GM12878 (cell line): Measurements from ENCODE around the gene HOXC5. TPM values are rescaled to one million over a fixed set of nuclear protein-coding genes. Genes with fewer than 3 reads are reported as not detected.
A peak's percentile ranks its signal among the peaks of the same experiment; 100 is the strongest.

ENCODE experiments used
- CBX3 ChIP-seq: fragments of 200-600 bp; sonication (generic); IDR thresholded peaks from 2 replicates; pipeline ENCODE4 v1.6.1; 2016; ENCODE audit warnings: low read depth, borderline replicate concordance
- EED ChIP-seq: sonication (generic); IDR thresholded peaks from 2 replicates; pipeline ENCODE4 v1.6.1; 2016; ENCODE audit warnings: antibody characterized with exemption, low read depth
- EP300 ChIP-seq, 2 experiments: fragments of 150-350 bp in 1 of 2; IDR thresholded peaks; 2 replicates each; pipeline ENCODE4 v1.6.1; 2011 to 2012; ENCODE audit warnings: low read depth in 2 of 2, low read length in 2 of 2, borderline replicate concordance in 1 of 2, improper control_type of control experiment in 1 of 2, inconsistent platforms in 1 of 2; ENCODE audit not compliant: control insufficient read depth in 1 of 2
- ETV6 ChIP-seq, 2 experiments: fragments of 450-650 bp in 1 of 2; IDR thresholded peaks in 1 of 2; conservative IDR thresholded peaks in 1 of 2; 2 replicates each; pipeline ENCODE4 v1.6.1; 2014; ENCODE audit warnings: antibody characterized with exemption in 1 of 2, borderline replicate concordance in 1 of 2, low read depth in 1 of 2, mild to moderate bottlenecking in 1 of 2, moderate library complexity in 1 of 2
- EZH2 ChIP-seq: IDR thresholded peaks from 2 replicates; pipeline ENCODE4 v1.6.1; 2012; ENCODE audit warnings: low read depth, mild to moderate bottlenecking, control low read depth, inconsistent platforms, low read length, borderline replicate concordance; ENCODE audit not compliant: control insufficient read depth
- FOS ChIP-seq: IDR thresholded peaks from 3 replicates; pipeline ENCODE4 v1.6.1; 2011; ENCODE audit warnings: borderline replicate concordance; ENCODE audit not compliant: insufficient read length; ENCODE audit errors: extremely low read depth
- FOXM1 ChIP-seq: IDR thresholded peaks from 2 replicates; pipeline ENCODE4 v1.6.1; 2012; ENCODE audit warnings: low read depth, mild to moderate bottlenecking, inconsistent platforms, low read length, moderate library complexity
- IKZF2 ChIP-seq, 2 experiments: fragments of 450-650 bp; IDR thresholded peaks; 2 replicates each; pipeline ENCODE4 v1.6.1; 2017; ENCODE audit warnings: mild to moderate bottlenecking in 2 of 2, moderate library complexity in 2 of 2
- MTA3 ChIP-seq: IDR thresholded peaks from 2 replicates; pipeline ENCODE4 v1.6.1; 2012; ENCODE audit warnings: low read length, inconsistent platforms, borderline replicate concordance
- NBN ChIP-seq: fragments of 450-650 bp; IDR thresholded peaks from 2 replicates; pipeline ENCODE4 v1.6.1; 2016
- NR2C1 ChIP-seq: fragments of 450-650 bp; IDR thresholded peaks from 2 replicates; pipeline ENCODE4 v1.6.1; 2017; ENCODE audit warnings: antibody characterized with exemption, mild to moderate bottlenecking, moderate library complexity
- NRF1 ChIP-seq: conservative IDR thresholded peaks from 2 replicates; pipeline ENCODE4 v1.6.1; 2011; ENCODE audit warnings: mild to moderate bottlenecking, low read depth, low read length, improper control_type of control experiment
- POU2F2 ChIP-seq: IDR thresholded peaks from 3 replicates; pipeline ENCODE4 v1.6.1; 2011; ENCODE audit warnings: low read depth, mild to moderate bottlenecking, low read length, borderline replicate concordance
- RAD21 ChIP-seq: IDR thresholded peaks from 2 replicates; pipeline ENCODE4 v1.6.1; 2011; ENCODE audit warnings: mild to moderate bottlenecking, low read depth, low read length, moderate library complexity; ENCODE audit not compliant: insufficient read depth
- RFX5 ChIP-seq: IDR thresholded peaks from 2 replicates; pipeline ENCODE4 v1.6.1; 2011; ENCODE audit warnings: low read depth, low read length, improper control_type of control experiment
- SMC3 ChIP-seq: IDR thresholded peaks from 2 replicates; pipeline ENCODE4 v1.6.1; 2011; ENCODE audit warnings: low read length, improper control_type of control experiment, borderline replicate concordance
- SP1 ChIP-seq: IDR thresholded peaks from one replicate; pipeline ENCODE4 v1.6.1; 2011; ENCODE audit warnings: low read depth, low read length
- SREBF1 ChIP-seq: IDR thresholded peaks from 2 replicates; pipeline ENCODE4 v1.6.1; 2012; ENCODE audit warnings: mild to moderate bottlenecking, low read length
- SUZ12 ChIP-seq: fragments of 200-600 bp; sonication (generic); IDR thresholded peaks from one replicate; pipeline ENCODE4 v1.6.1; 2018; ENCODE audit warnings: antibody characterized with exemption, mild to moderate bottlenecking; ENCODE audit not compliant: unreplicated experiment
- TBL1XR1 ChIP-seq: IDR thresholded peaks from 2 replicates; pipeline ENCODE4 v1.6.1; 2012; ENCODE audit warnings: low read depth, low read length, improper control_type of control experiment
- polyA plus RNA-seq, 11 experiments: library from polyadenylated mRNA; depleted of rRNA in 4 of 11; unstranded in 6 of 11; stranded (reverse) in 5 of 11; fragments of >200 nt; fragmentation: Nextera tagmentation in 4 of 11; fragmentation: Illumina TruSeq in 1 of 11; extraction: Ambion mirVana in 4 of 11; extraction: Trizol in 1 of 11; gene quantifications; 1 replicate in 1 of 11; 2 replicates in 10 of 11; pipeline versions ENCODE4 v1.2.1 to v1.2.3, GENCODE V29; 2011 to 2016; ENCODE audit warnings: inconsistent platforms in 2 of 11, missing spikeins in 2 of 11, low read depth in 1 of 11
- total RNA-seq, 4 experiments: library from RNA; depleted of rRNA in 3 of 4; stranded (reverse); fragments of >200 nt in 3 of 4; fragmentation: Illumina TruSeq in 1 of 4; extraction: Trizol in 1 of 4; gene quantifications; 2 replicates each; pipeline versions ENCODE4 v1.2.1 to v1.2.3, GENCODE V29; 2013 to 2021
- TF ChIP-seq, protein P1 (sequence below): IDR thresholded peaks from 2 replicates; pipeline ENCODE4 v1.6.1; 2012; ENCODE audit warnings: low read depth, low read length, improper control_type of control experiment
- TF ChIP-seq, protein P2 (sequence below), 3 experiments: IDR thresholded peaks in 2 of 3; conservative IDR thresholded peaks in 1 of 3; 2 replicates each; pipeline ENCODE4 v1.5.1; 2011; ENCODE audit warnings: low read depth in 3 of 3, low read length in 3 of 3, mild to moderate bottlenecking in 3 of 3, control low read depth in 2 of 3, moderate library complexity in 2 of 3, inconsistent platforms in 1 of 3, mixed read lengths in 1 of 3; ENCODE audit not compliant: control insufficient read depth in 2 of 3, insufficient read depth in 1 of 3; ENCODE audit errors: extremely low read depth in 1 of 3

Gene HOXC5
- total and polyA plus RNA-seq, 10 of the 15 experiments (the other 5 are each of a cell fraction or from before 2014, with no cell fraction given): 0.11 TPM; not detected in 9

DNA sequence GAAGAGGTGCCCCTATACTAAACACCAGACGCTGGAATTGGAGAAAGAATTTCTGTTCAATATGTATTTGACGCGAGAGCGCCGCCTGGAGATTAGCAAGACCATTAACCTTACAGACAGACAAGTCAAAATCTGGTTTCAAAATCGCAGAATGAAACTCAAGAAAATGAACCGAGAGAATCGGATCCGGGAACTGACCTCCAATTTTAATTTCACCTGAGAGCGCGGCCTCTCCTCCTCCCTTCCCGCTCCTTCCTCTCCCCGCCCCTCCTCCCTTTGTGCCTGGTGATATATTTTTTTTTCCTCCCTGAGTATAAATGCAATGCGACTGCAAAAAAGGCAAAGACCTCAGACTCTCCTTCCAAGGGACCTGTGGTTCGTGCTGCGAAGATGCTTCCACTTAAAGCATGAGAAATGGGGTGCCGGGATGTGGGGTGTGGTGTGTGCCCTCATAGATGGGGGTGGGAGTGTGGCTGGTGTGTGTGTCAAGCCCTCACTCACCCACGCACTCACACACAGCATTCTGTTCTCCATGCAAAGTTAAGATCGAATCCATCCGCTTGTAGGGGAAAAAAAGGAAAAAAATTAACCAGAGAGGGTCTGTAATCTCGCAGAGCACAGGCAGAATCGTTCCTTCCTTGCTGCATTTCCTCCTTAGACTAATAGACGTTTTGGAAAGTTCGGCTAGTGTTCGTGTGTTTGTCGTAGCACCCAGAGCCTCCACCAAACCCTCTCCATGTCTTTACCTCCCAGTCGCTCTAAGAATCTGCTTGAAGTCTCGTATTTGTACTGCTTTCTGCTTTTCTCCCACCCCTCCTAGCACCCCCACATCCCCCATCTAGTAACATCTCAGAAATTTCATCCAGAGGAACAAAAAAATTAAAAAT is 43.4 kb upstream of the HOXC5 start (continued):
- 0 out of 4 replicates have a peak, but pooled peaks of 1 of the 2 experiments have one; percentile 11 for TF ChIP-seq ETV6 (conservative IDR thresholded peaks at IDR 0.05 in 1 of 2, IDR thresholded peaks at IDR 0.05 in 1 of 2; ENCODE audit: borderline replicate concordance in 1 of 2, low read depth in 1 of 2)
- no peak for TF ChIP-seq SREBF1
- no peak for TF ChIP-seq MTA3
- 0 out of 3 replicates have a peak, but pooled peaks have one; percentile 34 for TF ChIP-seq POU2F2
- 0 out of 2 replicates have a peak, but pooled peaks have one; percentile 37 for TF ChIP-seq FOXM1
- TF ChIP-seq, protein P1, sequence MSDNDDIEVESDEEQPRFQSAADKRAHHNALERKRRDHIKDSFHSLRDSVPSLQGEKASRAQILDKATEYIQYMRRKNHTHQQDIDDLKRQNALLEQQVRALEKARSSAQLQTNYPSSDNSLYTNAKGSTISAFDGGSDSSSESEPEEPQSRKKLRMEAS: no peak
- no peak for TF ChIP-seq SUZ12
- TF ChIP-seq, protein P2, sequence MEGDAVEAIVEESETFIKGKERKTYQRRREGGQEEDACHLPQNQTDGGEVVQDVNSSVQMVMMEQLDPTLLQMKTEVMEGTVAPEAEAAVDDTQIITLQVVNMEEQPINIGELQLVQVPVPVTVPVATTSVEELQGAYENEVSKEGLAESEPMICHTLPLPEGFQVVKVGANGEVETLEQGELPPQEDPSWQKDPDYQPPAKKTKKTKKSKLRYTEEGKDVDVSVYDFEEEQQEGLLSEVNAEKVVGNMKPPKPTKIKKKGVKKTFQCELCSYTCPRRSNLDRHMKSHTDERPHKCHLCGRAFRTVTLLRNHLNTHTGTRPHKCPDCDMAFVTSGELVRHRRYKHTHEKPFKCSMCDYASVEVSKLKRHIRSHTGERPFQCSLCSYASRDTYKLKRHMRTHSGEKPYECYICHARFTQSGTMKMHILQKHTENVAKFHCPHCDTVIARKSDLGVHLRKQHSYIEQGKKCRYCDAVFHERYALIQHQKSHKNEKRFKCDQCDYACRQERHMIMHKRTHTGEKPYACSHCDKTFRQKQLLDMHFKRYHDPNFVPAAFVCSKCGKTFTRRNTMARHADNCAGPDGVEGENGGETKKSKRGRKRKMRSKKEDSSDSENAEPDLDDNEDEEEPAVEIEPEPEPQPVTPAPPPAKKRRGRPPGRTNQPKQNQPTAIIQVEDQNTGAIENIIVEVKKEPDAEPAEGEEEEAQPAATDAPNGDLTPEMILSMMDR (IDR thresholded peaks at IDR 0.05 in 2 of 3, conservative IDR thresholded peaks at IDR 0.05 in 1 of 3; ENCODE audit: control insufficient read depth in 2 of 3, extremely low read depth in 1 of 3, insufficient read depth in 1 of 3, low read depth in 3 of 3, low read length in 3 of 3): peak; percentile 61 to 81 (median 73)
- TF ChIP-seq IKZF2 (IDR thresholded peaks at IDR 0.05): peak; percentile 29 to 34; a peak in 1 of 4 replicates
- peak; percentile 48; the same call in 1 of the 2 replicates for TF ChIP-seq SMC3
- no peak for TF ChIP-seq FOS
- TF ChIP-seq CBX3: no peak
- TF ChIP-seq SP1: no peak
- TF ChIP-seq EP300 (IDR thresholded peaks at IDR 0.05; ENCODE audit: borderline replicate concordance in 1 of 2, control insufficient read depth in 1 of 2, low read depth in 2 of 2, low read length in 2 of 2): 0 out of 4 replicates have a peak, but pooled peaks of 1 of the 2 experiments have one; percentile 18
- 0 out of 2 replicates have a peak, but pooled peaks have one; percentile 29 for TF ChIP-seq EZH2
- no peak for TF ChIP-seq NR2C1
- TF ChIP-seq RAD21: peak; percentile 49
- 0 out of 2 replicates have a peak, but pooled peaks have one; percentile 23 for TF ChIP-seq NBN
- TF ChIP-seq NRF1: no peak
- no peak for TF ChIP-seq RFX5
- TF ChIP-seq TBL1XR1: no peak
- TF ChIP-seq EED: 0 out of 2 replicates have a peak, but pooled peaks have one; percentile 29
